GM12891 (cell line): Measurements from ENCODE around the gene MKKS.

Experiments used
- DNase-seq: peaks from one replicate; pipeline ENCODE4 v3.0.0; 2011; ENCODE audit warnings: low spot score; ENCODE audit not compliant: insufficient read length
- FAIRE-seq: peaks from 2 replicates; lab custom pipeline; 2011; peaks lifted over from hg19 to GRCh38; lab: Jason Lieb, UNC
- PAX5 ChIP-seq: IDR thresholded peaks from 2 replicates; pipeline ENCODE4 v1.6.1; 2011; ENCODE audit warnings: low read length, moderate library complexity, mild to moderate bottlenecking; ENCODE audit not compliant: insufficient read depth, severe bottlenecking
- POLR2A ChIP-seq: IDR thresholded peaks from 2 replicates; pipeline ENCODE4 v1.6.1; 2011; ENCODE audit warnings: low read depth, low read length, control low read depth
- POLR2AphosphoS5 ChIP-seq: IDR thresholded peaks from 2 replicates; pipeline ENCODE4 v1.6.1; 2011; ENCODE audit warnings: low read depth, low read length, control low read depth
- POU2F2 ChIP-seq: IDR thresholded peaks from 2 replicates; pipeline ENCODE4 v1.6.1; 2011; ENCODE audit warnings: low read depth, mild to moderate bottlenecking, control low read depth, low read length, moderate library complexity
- SPI1 ChIP-seq: IDR thresholded peaks from 2 replicates; pipeline ENCODE4 v1.6.1; 2011; ENCODE audit warnings: low read depth, low read length, control low read depth
- TAF1 ChIP-seq: IDR thresholded peaks from 2 replicates; pipeline ENCODE4 v1.6.1; 2011; ENCODE audit warnings: low read depth, low read length, control low read depth

The MKKS gene

DNA sequence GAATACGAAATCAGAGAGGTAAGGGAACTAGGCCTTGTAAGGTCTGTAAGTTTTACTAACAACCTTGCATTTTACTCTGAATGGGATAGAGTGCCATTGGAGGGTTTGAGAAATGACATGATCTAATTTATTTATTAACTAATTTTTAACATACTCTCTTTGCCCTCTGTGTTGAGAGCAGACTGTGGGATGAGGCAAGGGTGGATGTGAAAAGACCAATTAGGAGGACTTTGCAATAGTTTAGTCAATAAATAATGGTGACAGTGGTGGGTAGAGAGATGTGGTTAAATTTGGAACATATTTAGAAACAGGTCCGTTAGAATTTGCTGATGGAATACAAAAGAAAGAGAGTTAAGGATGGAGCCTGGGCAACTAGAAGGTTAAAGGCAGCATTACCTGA lies 60.0 kb downstream of the MKKS start:
- TF ChIP-seq POLR2A: no peak
- DNase-seq (no peak), FAIRE-seq (no peak)

DNA sequence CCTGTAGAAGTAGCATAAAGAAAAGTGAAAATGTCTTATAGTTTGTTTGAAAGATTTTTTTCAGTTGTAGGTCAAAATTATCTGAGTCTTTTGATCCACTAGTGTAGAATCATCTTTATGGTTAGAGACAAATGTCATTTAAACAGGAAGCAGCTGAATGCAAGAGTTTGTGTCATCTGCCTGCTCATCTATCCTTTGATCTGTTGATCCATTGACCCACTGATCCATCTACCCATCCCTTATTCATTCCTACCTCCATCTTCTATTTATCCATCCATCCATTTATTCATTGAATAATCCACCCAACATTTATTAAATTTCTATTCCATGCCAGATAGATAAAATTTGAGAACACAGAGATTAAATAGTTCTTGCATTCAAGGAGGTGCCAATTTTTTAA lies 62.6 kb downstream of the MKKS start:
- DNase-seq (no peak), FAIRE-seq (no peak)
- TF ChIP-seq TAF1: no peak
- no peak for TF ChIP-seq SPI1

- no peak for TF ChIP-seq TAF1
- TF ChIP-seq PAX5: no peak
- no peak for TF ChIP-seq POLR2AphosphoS5
- FAIRE-seq: no peak
- no peak for DNase-seq
Observed at GRCh38 chr20:10370091-10370887, 63.7 kb downstream of the MKKS start.

- TF ChIP-seq POLR2AphosphoS5: no peak
- no peak for TF ChIP-seq POU2F2
- no peak for TF ChIP-seq POLR2A
- no peak for TF ChIP-seq PAX5
- no peak for TF ChIP-seq SPI1
- no peak for TF ChIP-seq TAF1
- DNase-seq (no peak), FAIRE-seq (no peak)
Observed at GRCh38 chr20:10369723-10370090, 64.3 kb downstream of the MKKS start.

DNA sequence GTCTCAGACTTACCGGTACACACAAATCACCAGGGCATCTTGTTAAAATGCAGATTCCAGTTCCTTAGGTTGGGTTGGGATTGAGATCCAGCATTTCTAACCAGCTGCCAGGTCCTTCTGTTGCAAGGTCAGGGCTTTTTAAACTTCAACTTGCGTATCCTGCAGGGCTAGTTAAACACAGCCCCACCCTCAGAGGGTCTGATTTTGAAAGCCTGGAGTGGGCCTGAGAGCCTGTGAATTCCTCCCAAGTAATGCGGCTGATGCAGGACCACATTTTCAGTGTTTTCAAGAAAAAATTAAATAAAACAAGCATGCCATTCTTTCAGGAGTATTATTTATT lies 65.3 kb downstream of the MKKS start:
- DNase-seq: no peak
- FAIRE-seq: no peak
- TF ChIP-seq POLR2AphosphoS5: no peak
- TF ChIP-seq TAF1: no peak
- TF ChIP-seq POLR2A: no peak
- TF ChIP-seq PAX5: no peak
- TF ChIP-seq POU2F2: no peak
- TF ChIP-seq SPI1: no peak

GRCh38 chr20:10367943-10368701 lies 65.9 kb downstream of the MKKS start:
- TF ChIP-seq TAF1: no peak
- no peak for TF ChIP-seq SPI1
- no peak for TF ChIP-seq POLR2A
- TF ChIP-seq POU2F2: no peak
- TF ChIP-seq POLR2AphosphoS5: no peak
- no peak for TF ChIP-seq PAX5
- FAIRE-seq (no peak), DNase-seq (no peak)

DNA sequence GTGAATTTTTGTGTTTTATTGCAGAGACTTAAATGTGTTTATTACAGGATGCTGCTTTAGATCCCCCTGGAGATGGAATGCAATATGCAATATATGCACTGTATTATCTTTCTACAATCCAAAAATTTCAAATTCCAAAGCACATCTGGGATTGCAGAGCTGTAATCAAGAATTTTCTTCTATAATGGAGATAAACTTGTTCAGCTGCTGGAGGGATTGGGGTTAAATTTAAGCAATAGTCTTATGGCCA lies 66.4 kb downstream of the MKKS start:
- TF ChIP-seq POU2F2: no peak
- TF ChIP-seq PAX5: no peak
- no peak for TF ChIP-seq POLR2A
- no peak for TF ChIP-seq SPI1
- no peak for TF ChIP-seq TAF1
- TF ChIP-seq POLR2AphosphoS5: no peak
- FAIRE-seq: no peak
- no peak for DNase-seq

DNA sequence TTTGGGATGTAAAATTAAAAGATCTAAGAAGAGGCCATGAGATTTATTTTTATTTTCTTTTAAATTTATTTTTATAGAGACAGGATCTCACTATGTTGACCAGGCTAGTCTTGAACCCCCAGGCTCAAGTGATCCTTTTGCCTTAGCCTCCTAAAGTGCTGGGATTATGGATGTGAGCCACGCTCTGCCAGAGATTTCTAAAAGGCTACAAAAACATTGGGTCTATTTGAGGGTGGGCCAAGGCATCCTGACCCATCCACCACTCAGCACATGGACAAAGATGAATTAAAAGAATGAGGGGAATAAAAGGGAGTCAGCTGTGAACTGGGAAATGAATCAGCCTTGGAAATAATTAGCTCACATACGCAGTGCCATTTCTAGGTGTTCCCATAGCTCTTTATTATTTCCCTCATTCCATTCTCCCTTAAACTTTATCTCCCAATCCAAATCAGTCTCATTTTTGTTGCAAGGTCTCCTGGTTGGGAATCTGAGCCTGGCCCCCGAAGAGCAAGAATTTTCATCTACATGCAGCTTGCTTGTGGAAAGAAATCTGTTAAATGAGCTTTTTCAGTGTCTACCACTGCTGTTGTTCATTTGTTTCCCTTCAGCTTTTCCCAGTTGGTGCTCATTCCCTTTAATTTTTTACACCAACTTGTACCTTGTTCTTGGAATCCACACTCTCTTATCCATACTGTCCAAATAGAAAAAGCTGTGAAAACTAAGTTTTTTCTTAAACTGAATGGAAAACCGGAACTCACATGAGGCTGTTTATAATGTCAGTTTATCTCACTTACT lies 66.9 kb downstream of the MKKS start:
- TF ChIP-seq SPI1: no peak
- TF ChIP-seq POU2F2: no peak
- no peak for TF ChIP-seq POLR2AphosphoS5
- no peak for TF ChIP-seq POLR2A
- TF ChIP-seq TAF1: no peak
- TF ChIP-seq PAX5: no peak
- DNase-seq (no peak), FAIRE-seq (no peak)

GRCh38 chr20:10362674-10363073 lies 71.3 kb downstream of the MKKS start:
- FAIRE-seq (no peak), DNase-seq (no peak)
- TF ChIP-seq POLR2AphosphoS5: no peak
- no peak for TF ChIP-seq PAX5
- no peak for TF ChIP-seq TAF1
- no peak for TF ChIP-seq SPI1
- no peak for TF ChIP-seq POLR2A

DNA sequence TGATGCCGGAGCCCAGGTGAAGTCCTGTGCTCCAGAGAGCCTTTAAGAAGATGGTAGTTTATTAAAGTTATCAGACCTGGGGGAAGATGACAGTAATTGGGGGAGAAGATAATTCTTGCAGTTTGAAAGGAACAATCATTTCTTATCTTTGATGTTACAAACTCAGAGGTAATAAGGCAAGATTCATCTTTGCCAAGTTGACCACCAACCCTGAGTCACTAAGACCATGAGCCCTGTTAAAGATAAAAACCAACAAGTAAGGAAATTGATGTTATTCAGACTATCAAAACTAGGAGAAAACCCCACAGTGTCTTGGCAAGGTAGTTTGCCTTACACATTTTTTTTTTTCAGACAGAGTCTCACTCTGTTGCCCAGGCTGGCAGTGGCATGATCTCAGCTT lies 73.1 kb downstream of the MKKS start:
- DNase-seq (no peak), FAIRE-seq (no peak)
- TF ChIP-seq TAF1: no peak
- no peak for TF ChIP-seq POLR2AphosphoS5
- TF ChIP-seq POU2F2: no peak
- TF ChIP-seq PAX5: no peak
- no peak for TF ChIP-seq POLR2A
- TF ChIP-seq SPI1: no peak
